AG10803 (cell line): ENCODE results near the gene THSD4.

Source experiments
- DNase-seq: peaks from one replicate; pipeline ENCODE4 v3.0.0; 2010; ENCODE audit warnings: low read depth
- H3K4me3 ChIP-seq: 2 replicates; pipeline ENCODE4 v1.5.1; 2011; ENCODE audit warnings: mild to moderate bottlenecking, low read length, control low read depth
- TF ChIP-seq, protein P1 (sequence below): conservative IDR thresholded peaks from 2 replicates; pipeline ENCODE4 v1.5.1; 2011; ENCODE audit warnings: mild to moderate bottlenecking, low read length, control low read depth, inconsistent platforms

THSD4 gene

DNA sequence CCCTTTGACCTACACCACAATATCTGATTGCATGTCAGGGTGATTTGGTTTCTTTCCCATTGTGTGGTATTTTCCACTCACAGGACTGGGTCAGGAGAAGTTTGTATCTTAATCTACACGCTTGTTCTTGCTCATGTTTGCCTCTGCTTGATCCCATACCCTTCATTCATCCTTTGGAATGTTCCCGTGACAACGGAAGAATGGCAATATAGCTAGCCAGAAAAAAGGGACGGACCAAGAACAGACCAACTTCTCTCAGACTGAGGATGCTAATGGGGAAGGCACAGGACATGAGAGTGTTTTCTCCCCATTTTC is 7.8 kb upstream of the THSD4 start:
- TF ChIP-seq, protein P1, sequence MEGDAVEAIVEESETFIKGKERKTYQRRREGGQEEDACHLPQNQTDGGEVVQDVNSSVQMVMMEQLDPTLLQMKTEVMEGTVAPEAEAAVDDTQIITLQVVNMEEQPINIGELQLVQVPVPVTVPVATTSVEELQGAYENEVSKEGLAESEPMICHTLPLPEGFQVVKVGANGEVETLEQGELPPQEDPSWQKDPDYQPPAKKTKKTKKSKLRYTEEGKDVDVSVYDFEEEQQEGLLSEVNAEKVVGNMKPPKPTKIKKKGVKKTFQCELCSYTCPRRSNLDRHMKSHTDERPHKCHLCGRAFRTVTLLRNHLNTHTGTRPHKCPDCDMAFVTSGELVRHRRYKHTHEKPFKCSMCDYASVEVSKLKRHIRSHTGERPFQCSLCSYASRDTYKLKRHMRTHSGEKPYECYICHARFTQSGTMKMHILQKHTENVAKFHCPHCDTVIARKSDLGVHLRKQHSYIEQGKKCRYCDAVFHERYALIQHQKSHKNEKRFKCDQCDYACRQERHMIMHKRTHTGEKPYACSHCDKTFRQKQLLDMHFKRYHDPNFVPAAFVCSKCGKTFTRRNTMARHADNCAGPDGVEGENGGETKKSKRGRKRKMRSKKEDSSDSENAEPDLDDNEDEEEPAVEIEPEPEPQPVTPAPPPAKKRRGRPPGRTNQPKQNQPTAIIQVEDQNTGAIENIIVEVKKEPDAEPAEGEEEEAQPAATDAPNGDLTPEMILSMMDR: no peak

DNA sequence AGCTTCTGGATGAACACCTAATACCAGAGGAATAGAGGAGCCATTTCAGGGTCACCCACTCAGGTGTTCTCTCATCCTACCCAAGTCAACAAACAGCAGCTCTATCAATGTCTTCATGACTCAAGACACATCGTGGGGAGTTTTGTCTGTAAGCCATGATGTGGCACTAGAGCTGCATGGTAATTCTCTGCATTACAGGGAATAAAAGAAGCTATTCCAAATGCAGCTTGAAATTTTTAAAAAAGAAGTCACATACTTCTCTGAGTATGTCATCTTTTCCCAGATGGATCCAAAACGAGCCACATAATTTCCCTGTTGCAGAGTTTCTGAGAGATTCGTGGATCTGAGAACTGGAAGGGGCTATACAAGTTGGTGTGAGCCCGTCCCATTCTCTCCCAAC is 6.1 kb upstream of the THSD4 start:
- no peak overlapping the region for H3K4me3 ChIP-seq
- DNase-seq: peak; percentile 77
- TF ChIP-seq, protein P1: peak; percentile 58

More for the DNA sequence above, 7.8 kb upstream of the THSD4 start:
- DNase-seq: no peak
- no peak overlapping the region for H3K4me3 ChIP-seq

DNA sequence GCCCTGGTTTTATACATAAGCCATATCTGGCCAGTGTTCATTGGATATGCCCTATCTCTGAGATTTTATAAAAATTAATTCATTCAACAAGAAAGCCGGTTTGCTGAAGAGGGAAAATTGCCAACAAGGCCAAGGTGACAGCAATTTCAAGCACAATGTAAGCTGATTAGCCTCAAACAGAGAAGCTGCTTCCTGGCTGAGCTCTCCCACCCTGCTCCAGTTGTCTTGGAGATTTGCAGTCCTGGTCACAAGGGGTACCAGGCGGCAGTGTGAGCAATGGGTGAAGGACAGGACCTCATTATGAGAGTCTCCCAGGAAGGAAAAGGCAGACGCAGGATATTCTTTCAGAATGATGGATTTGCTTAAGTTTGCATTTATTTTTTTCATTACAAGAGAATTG is 5.4 kb upstream of the THSD4 start:
- DNase-seq: no peak
- TF ChIP-seq, protein P1: no peak
- H3K4me3 ChIP-seq: no peak overlapping the region

DNA sequence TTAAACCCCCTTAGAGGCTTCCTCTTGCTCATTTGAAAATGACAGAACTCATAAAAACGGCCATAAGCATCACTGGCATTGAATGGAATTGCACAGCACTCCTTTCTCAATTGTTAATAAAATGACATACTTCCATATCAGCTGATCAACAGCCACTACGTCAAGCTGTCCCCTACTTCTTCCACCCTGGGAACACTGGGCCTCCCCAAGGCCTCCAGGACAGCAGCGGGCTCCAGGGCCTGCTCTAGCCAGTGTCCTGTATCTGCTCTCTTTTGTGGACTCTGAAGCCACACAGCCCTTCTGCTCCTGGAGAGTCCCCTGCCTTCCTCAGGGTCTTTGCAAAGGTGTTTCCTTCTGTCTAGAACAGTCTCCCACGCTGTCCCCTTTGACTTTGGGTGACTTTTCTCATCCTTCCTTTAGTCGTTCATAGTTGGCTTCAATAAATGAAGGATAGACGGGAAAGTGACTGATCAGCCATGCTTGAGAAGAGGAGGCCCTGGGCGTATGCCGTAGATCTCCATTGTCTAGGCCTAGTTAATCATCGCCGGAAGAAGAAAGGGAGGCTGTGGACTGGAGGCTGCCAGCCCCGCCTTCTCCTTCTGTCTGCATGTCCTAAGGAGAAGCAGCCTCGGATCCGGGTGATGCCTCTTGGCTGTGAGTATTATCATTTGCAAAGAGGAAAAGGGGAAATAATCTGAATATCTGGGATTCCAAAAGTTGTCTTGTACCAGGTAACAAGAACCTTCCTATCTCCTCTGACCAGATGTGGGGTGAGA is 4.7 kb upstream of the THSD4 start:
- no peak overlapping the region for H3K4me3 ChIP-seq
- DNase-seq: no peak
- TF ChIP-seq, protein P1: no peak

DNA sequence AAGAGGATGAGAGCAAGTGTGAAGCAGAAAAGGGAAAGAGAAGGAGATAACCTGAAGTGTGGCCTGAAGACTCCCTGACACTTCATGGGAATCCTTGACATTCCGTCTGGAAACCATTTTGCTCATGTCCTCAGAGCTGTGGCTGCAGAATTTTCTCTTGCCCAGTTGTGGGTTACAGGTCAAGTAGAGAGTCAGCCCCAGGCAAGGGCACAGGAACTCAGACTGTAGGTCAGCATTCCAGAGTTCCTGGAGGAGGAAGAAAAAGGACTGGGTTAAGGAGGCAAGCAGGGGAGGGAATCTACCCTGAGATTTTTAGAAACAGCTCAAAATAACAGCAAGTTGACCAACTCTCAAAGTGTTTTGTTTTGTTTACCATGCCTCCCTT is 4.1 kb upstream of the THSD4 start:
- peak; percentile 29 for DNase-seq
- TF ChIP-seq, protein P1: no peak
- no peak overlapping the region for H3K4me3 ChIP-seq

DNA sequence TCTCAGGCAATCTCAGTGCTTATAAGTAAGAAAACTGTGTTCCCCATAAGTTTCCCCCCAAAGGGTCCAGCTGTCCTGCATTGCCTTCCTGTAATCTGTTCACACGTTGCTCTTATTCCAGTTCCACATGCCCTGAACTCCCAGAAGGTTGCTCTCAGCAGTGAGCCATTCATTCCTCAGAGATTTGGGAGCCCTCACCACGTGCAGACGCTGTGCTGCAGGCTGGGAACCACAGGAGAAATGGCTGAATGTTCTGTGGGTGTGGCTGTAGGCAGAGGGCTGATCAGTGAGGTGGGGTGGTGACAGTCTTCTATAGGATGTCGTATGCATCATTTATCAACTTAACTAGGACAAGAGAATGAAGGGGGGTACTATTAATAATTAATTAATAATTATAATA is 3.3 kb upstream of the THSD4 start:
- TF ChIP-seq, protein P1: no peak

DNA sequence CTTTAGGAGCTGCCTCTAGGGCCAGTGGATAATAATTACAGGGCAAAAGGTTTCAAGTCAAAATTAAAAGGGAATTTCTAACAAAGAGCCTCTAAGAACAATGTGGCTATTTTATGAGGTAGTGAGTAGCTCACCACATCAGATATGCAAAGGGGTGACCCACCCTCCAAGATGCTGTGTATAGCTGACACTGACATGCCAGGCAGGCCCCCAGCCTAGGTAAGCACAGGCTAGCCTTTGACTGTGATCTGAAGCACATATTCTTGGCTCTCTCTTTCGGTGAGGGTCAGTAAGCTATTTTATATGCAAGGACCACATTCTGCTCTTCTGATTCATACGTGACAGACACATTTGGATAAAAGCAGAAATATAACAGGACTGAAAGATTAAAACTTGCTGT is 2.8 kb upstream of the THSD4 start:
- TF ChIP-seq, protein P1: no peak
- no peak for DNase-seq
- H3K4me3 ChIP-seq: no peak overlapping the region

More for the DNA sequence above, 3.3 kb upstream of the THSD4 start:
- no peak overlapping the region for H3K4me3 ChIP-seq
- no peak for DNase-seq
